Measurements from ENCODE around the gene LIPT1.
A peak's percentile ranks its signal among the peaks of the same experiment; 100 is the strongest.
"Not testable (repeated sequence)": the region's sequence is repeated elsewhere in the genome, so short reads cannot be mapped to it uniquely, and the experiment has no call there.

The LIPT1 gene

DNA sequence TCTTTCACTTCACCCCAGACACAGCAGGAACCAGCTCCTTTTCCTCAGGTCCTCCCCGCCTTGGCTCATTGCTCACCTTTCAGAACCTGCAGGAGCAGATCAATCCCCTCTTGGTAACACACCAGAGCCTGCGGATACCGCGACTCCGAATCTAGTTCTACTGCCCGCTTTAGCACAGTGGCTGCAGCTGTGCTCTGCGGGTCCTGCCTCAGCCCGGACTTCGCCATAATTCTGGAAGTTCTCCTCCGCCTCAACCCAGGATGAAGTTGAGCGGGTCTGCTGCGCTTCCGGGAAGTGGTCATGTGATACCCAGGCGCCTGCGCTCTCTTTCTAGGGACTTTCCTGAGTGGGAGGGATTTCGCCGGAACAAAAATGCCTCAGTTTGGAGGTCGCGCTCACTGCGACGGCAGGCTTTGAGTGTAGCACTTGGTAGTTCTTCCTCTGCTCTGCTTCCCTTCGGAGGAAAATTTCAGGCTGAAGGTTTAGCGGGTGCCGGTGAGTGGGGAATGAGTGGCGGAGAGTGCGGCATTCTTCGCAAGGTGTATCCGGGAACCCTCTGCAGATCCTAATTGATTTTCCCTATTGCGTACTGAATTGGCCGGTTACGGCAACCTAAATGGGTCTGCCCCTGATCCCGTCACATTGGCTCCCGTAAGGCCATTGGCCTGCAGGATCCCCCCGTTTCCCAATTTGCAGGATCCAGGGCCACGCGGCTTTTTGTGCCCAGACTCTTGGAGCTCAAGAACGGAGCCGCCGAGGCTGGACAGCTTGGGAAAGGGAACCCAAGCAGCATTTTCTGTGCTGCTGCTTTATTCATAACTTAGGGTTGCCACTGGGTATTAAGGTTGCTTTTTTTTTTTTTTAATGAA, 26.2 kb downstream of the LIPT1 start, which contains the start of the genes MITD1 and MRPL30:
Gene MITD1 (minus strand): TSS at position 304 of the 869 bp plus-strand sequence. CDS start 77 bp downstream, at position 227.
Gene MRPL30 (plus strand): TSS at position 430 of the 869 bp plus-strand sequence. CDS start 5,020 bp downstream, outside the sequence.
- peak; percentile 91 to 93 for DNase-seq

DNA sequence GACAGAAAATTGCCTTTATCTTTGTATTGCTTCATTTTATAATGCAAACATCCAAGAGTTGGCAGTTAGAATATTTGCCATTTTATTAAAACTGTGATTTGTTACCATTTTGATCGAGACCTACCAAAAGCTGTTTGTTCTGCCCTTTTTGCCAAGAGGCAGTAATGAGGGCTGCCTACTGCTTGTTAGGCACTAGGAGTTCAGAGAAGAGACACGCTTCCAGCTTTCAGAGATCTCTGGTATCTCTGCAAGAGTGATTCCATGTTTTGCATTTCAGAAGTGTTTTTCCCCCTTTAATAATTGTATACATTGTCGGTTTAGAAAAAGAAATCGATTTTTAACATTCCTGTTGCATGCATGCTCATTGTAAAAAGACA, 26.8 kb downstream of the LIPT1 start:
- no peak for DNase-seq

DNA sequence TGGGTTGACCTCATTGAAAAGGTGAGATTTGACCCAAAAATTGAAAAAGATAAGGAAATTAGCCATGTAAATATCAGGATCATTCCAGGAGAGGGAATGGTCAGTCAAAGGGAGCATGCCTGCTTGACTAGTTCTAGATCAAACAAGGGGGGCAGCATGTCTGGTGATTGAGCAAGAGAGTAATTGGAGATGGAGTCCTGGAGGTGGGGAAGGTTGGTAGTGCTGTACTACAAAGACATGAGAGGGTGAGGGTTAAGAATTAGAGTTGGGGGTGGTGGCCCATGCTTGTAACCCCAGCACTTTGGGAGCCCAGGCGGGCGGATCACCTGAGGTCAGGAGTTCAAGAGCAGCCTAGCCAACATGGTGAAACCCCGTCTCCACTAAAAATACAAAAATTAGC, 28.3 kb downstream of the LIPT1 start:
- DNase-seq, result no peak

DNA sequence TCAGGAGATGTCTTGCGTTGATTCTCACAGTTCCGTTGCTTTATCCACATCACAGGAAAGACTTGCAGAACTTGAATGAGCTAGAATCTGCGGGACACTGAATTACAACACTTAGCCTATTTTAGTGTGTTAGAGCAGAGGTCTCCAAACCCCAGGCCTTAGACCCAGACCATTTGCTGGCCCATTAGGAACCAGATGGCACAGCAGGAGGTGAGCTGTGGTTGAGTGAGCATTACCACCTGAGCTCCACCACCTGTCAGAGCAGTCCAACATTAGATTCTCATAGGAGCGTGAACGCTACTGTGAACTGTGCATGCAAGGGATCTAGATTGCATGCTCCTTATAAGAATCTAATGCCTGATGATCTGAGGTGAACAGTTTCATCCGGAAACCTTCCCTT, 30.0 kb downstream of the LIPT1 start:
- DNase-seq, result no peak

DNA sequence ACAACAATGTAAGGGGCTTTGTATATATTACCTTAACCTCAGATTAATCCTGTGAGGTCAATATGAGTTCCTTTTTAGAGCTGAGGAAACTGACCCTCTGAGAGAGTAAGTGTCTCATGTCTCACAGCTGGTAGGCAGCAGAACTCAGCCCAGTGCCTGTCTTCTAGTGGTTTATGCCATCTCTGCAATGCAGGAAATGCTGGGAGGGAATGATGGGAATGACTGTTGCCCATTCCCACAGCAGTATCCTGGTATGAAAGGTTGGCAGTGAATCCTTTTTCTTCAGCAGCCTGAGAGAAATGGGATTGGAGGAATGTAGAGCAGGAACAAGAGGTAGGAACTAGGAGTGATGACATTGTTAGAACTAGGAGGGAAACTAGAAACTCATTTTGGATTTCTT, 32.2 kb downstream of the LIPT1 start:
- DNase-seq, result no peak

DNA sequence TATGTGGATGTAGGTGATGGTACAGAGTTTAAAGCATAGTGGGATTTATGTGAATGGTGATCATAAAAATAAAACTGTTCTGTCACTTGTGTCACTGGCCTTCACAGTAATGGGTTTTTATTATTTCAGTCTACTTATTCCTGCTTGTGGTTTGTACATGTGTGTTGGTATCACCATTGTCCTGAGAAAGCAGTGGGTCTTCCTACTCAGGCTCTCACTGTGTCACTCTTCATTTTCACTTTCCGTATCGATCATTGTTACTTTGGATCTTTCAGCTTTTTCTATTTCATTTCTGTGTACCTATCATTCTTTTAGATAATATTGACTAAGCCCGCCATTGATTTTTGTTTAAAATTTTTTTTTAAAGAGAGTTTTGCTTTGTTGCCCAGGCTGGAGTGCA, 33.6 kb downstream of the LIPT1 start:
- no peak for DNase-seq

DNA sequence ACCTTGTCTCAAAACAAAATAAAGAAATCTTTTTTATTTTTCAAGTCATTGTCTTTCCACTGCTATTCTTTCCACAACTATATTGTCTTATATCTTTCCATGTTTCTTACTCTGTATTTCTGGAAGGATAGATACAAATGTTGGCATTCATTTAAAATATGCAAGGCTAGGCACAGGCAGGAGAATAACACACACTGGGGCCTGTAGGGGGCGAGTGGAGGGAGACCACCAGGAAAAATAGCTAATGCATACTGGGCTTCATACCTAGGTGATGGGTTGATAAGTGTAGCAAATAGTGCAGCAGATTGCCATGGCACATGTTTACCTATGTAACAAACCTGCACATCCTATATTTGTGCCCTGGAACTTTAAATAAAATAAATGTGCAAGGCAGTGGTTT, 35.8 kb downstream of the LIPT1 start:
- no peak for DNase-seq

DNA sequence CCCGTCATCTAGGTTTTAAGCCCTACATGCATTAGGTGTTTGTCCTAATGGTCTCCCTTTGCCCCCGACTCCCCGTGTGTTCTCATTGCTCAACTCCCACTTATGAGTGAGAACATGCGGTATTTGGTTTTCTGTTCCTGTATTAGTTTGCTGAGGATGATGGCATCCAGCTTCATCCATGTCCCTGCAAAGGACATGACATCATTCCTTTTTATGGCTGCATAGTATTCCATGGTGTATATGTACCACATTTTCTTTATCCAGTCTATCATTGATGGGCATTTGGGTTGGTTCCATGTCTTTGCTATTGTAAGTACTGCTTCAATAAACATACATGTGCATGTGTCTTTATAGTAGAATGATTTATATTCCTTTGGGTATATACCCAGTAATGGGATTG, 37.6 kb downstream of the LIPT1 start:
- not testable (repeated sequence) for DNase-seq

DNA sequence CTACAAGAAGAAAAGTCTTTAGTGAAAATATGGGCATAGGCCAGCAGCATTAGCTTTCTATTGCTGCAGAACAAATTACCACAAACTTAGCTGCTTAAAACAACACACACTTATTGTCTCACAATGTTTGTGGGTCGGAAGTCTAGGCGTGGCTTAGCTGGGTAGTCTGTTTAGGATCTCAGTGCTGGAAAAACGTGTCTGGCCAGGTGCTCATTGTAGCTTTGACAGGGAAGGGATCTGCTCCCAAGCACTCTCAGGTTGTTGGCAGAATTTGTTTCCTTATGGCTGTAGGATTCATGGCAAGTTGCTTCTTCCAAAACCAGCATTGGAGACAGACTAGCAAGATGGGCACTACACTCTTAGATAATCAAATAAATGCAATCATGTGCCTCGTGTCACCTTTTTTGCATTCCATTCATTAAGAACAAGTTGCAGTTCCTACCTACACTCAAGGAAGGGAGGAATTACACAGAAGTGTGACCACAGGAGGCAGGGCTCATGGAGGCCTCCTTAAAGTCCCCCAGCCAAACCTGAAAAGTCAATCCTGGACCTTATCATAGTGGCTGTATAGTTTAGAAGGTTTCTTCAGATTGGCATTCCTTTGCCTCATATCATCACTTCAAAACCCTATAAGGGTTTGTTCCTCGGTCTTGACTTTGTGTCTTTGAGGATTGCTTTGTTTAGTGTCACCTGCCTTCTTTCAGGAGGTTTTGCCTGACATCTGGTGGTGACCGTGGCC, 43.5 kb downstream of the LIPT1 start:
- DNase-seq, result no peak

DNA sequence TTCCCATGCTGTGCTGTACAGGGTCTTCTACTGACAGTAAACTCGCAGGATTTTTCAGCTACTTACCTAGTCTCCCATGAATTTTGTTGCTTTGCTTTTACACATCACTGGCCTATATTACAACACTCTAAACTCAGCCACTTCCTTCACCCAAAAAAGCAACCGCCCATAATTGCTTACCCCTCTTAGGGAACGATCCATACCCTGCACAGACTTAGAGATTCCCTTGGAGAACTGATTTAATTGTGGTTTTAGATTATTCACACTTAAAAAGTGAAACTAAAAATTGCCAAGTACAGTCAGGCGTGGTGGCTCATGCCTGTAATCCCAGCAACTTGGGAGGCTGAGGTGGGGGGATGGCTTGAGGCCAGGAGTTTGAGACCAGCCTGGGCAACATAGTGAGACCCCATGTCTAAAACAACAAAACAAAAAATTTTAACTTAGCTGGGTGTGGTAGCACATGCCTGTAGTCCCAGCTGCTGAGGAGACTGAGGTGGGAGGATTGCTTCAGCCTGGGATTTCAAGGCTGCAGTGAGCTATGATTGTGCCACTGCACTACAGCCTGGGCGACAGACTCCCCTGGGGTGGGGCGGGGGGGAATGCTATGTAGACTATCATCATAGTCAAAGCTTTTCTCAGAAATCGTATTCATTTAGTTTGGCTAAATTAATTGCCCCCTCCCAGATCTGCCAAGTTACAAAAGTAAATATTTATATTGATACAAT, 45.5 kb downstream of the LIPT1 start:
- DNase-seq, result no peak

DNA sequence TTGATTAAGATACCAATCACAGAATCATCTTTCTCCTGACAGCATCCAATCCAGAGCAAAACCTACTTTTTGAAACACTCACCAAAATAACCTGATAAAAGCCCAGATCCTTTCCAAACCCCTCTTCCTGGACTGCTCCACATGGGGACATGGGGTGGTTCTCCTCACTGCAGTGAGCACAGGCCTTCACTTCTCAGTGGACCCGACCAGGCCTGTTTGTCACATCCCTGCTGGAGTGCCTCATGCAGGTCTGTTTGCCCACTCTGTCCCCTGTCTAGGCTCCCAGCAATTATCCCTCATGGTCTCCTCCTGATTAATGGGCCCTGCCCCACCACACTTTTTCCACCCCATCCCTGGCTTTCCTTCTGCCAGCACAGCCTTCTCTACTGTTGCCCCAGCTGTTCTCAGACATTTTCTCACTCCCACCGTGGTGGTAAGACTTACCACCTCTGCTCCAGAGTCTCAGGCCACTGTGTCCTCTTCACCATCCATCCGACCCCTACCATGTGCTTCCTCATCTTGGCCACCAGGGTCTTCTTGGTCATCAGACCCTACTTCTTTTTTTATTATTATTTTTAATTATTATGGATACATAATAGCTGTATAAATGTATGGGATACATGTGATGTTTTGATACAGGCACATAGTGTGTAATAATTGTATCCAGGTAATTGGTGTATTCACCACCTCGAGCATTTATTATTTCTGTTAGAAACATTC, 47.4 kb downstream of the LIPT1 start:
- DNase-seq, result no peak

DNA sequence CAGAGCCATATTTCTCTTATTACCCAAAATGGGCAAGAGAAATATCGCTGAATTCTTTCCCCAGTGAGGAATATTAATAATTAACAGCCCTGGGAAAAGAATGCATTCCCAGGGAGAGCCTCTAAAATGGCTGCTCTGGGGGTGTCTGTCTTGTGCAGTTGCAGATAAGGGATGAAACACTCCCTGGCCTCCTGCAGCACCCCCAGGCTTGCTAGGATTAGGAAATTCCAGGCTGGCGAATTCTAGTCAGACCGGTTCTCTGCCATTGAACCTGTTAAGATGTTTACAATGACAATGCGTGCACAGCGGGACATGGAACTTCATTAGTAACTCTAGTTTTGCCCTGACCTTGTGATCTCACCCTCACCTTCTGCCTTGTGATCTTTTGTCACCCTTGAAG, 50.7 kb downstream of the LIPT1 start:
- DNase-seq, result no peak
